ENCODE measurements around the gene HK2.

The HK2 gene

DNA sequence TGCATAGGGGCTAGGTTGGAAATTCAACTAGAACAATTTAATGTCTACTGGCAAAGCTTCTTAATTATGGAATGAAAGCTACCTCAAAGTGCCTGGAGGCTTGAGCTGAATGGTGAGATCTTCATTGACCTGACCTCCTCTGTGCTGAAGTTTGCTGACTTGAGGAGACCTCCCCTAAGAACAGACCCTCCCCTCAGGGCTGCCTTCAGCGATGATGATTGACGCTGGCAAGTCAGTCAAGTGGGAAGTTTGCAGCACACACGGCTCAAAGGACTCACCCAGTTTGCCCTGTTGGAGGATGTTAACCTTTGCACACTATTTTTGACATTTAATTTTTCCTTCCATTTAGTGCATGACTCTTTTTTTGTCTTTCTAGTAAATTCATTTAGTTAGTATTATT is 107.4 kb downstream of the HK2 start:
- no peaks in the 10 kb centered on the region for H3K4me1 ChIP-seq (ENCODE audit: control insufficient read depth, insufficient read depth, low read length, poor library complexity, severe bottlenecking)
- no peaks in the 10 kb centered on the region for H3K27me3 ChIP-seq (replicated peaks; ENCODE audit: control insufficient read depth, insufficient read depth, low read length, poor library complexity, severe bottlenecking)

GRCh38 chr2:74942263-74942662 is 108.3 kb downstream of the HK2 start:
- DNase-seq, result no peak
- Histone ChIP-seq H3K27ac (ENCODE audit: insufficient read depth, low read length, poor library complexity, severe bottlenecking) (no peak overlapping the region), H3K9me3 (ENCODE audit: control insufficient read depth, low read length) (no peaks in the 10 kb centered on the region), H3K4me3 (ENCODE audit: insufficient read depth, low read depth, low read length, poor library complexity, severe bottlenecking) (no peak overlapping the region), H3K36me3 (ENCODE audit: control insufficient read depth, insufficient read depth, low read length) (no peaks in the 10 kb centered on the region), H3K4me1 (ENCODE audit: control insufficient read depth, insufficient read depth, low read length, poor library complexity, severe bottlenecking) (no peaks in the 10 kb centered on the region), H3K27me3 (replicated peaks; ENCODE audit: control insufficient read depth, insufficient read depth, low read length, poor library complexity, severe bottlenecking) (no peaks in the 10 kb centered on the region)

More for the DNA sequence above, 107.4 kb downstream of the HK2 start:
- no peak overlapping the region for H3K27ac ChIP-seq (ENCODE audit: insufficient read depth, low read length, poor library complexity, severe bottlenecking)
- no peak overlapping the region for H3K4me3 ChIP-seq (ENCODE audit: insufficient read depth, low read depth, low read length, poor library complexity, severe bottlenecking)
- no peak for DNase-seq
- no peaks in the 10 kb centered on the region for H3K9me3 ChIP-seq (ENCODE audit: control insufficient read depth, low read length)
- H3K36me3 ChIP-seq (ENCODE audit: control insufficient read depth, insufficient read depth, low read length), result no peaks in the 10 kb centered on the region

All from effector memory CD4-positive, alpha-beta T cell (primary cell).